ENCODE results near the gene UGT2B11.
"Not testable (repeated sequence)": the region's sequence is repeated elsewhere in the genome, so short reads cannot be mapped to it uniquely, and the experiment has no call there.

UGT2B11 gene

GRCh38 chr4:69167300-69167699, 47.2 kb downstream of the UGT2B11 start:
- peak; percentile 4 for DNase-seq

- not testable (repeated sequence) for DNase-seq
Measured at GRCh38 chr4:69166376-69166775, 48.2 kb downstream of the UGT2B11 start.

GRCh38 chr4:69165707-69166106, 48.8 kb downstream of the UGT2B11 start:
- not testable (repeated sequence) for DNase-seq

GRCh38 chr4:69156913-69157312, 57.6 kb downstream of the UGT2B11 start:
- DNase-seq, result no peak

GRCh38 chr4:69154021-69154420, 60.5 kb downstream of the UGT2B11 start:
- no peak for DNase-seq

All from MV-4-11 (cell line).